NCI-H1417 treated with DMSO at 0.1 percent for 48 hours (cell line): Measurements from ENCODE around the gene C1orf167.

Experiments
- DNase-seq: peaks from one replicate; lab custom pipeline; 2025; lab: John Stamatoyannopoulos, UW

Gene C1orf167, protein sequence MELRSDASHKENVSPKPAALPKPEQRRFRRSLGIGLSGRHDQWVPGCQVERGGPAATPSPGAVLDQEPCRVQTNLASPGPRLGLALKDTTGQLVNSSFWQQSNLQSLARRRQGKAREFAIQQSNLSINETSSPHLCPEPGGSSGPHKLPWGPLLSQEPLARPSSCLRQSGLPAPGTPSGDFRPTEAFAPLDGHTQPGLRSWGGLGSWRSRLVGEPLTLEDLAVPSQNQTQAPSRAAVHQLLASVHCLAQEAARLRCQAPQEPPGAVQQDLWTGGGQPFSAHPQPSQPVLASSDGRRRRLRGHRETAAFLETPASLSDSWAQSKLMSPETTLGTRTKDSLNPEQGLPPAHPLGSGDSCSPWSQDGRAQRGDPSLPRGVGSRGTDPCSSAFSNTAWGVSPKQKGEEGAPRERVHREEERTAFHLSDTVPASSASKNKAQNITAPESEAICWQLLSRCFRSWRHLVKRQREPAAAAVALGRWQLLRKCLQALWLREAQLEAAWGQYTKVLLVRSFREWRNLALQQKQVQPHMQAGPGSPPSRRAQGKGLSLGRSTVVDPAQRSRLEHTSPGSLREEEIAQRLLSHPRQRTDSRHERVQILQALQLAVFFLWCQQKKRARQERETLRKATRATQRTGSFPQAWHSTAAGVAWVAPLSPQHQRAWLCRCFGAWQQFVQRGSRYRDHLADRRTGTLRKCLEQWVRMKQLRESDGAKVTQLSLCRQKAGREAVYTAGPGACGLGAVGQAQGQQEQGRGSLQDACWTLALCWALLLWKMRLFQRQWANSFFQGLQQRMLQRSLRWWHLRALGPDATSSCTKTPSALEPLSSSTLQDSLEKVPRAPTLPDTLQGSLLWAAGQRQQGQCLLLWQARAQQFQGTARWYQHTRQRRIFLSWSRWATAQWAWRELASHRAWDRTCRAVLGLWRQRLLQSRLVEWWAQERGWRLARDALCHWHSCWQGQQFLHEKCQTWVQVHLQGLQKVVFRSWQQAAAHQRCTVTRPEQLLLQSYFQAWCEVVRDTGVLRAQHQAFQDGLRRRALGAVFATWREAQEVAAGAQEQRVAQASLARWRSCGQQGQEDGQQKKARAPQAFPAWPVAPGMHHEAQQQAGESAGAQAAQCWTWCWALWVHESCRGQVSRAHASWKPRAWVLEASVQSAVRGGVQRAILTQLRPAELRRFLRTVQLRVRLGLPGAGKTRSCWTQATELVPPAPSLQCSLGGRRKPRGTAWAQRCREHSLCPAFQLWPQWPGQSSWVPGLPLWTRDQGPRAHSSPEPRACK (N-terminal part only)

GRCh38 chr1:11761988-11762406 lies at the start of gene C1orf167:
Gene C1orf167, plus strand, starts transcription at chr1:11762193. Its CDS starts 2,208 bp downstream, at chr1:11764401.
- no peak for DNase-seq

DNA sequence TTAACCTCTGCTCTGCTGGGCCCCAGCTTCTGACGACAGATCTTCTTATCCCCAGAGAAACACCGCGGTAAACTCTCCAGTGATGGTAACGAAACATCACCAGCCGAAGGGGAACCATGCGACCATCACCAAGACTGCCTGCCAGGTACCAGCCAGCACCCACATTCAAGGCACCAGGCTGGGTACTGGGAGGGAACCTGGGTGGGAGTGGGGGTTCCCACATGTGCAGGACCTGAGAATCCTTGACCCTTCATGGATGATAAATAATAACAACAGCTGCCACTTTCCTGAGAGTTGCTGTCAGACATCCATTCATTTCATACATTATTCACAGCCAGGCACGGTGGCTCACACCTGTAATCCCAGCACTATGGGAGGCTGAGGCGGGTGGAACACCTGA lies 49.7 kb upstream of the C1orf167 start:
- no peak for DNase-seq

- no peak for DNase-seq
Measured at GRCh38 chr1:11713095-11713494, 48.9 kb upstream of the C1orf167 start.

- no peak for DNase-seq
Measured at GRCh38 chr1:11714831-11715575, 47.0 kb upstream of the C1orf167 start.

- no peak for DNase-seq
Measured at GRCh38 chr1:11719313-11720032, 42.5 kb upstream of the C1orf167 start.

DNA sequence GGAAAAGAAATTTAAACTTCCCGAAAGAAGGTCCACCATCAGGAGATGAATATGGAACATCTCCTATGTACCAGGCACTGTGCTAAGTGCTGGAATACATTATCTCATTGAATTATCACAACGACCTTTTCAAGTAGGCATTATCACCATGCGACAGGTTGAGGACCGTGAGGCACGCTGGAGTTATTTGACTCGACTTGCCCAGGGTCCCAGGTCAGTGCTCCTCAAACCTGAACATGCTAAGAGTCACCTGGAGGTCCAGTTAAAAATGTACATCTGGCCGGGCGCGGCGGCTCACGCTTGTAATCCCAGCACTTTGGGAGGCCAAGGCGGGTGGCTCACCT lies 42.0 kb upstream of the C1orf167 start:
- DNase-seq: no peak

DNA sequence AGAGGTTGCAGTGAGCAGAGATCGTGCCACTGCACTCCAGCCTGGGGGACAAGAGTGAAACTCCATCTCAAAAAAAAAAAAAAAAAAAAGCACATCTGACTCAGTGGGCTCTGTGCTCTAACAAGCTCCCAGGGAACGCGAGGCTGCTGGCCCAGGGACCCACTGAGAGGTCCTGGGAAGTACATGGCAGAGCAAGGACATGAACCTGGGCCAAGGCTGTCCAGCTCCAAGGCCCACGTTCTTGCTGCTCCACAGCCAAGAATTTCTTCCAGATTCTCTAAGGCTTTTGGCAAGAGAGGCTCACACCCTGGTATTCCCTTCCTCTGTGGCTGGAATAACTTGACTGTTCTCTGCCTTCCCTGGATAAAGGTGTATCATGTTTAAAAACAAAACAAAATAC lies 41.5 kb upstream of the C1orf167 start:
- no peak for DNase-seq

- no peak for DNase-seq
Measured at GRCh38 chr1:11721311-11721710, 40.7 kb upstream of the C1orf167 start.

DNA sequence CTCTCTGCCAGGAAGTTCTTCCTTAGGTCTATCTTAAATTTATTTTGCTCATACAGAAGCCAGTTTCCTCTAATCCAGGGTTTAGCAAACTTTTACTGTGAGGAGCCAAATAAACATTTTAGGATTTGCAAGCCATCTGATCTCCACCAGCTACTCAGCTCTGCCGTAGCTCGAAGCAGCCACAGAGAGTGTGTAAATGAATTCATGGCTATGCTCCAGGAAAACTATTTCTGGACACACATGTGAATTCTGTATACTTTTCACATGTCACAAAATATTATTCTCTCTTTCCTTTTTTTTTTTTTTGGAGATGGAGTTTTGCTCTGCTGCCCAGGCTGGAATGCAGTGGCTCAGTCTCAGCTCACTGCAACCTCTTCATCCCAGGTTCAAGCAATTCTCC lies 39.5 kb upstream of the C1orf167 start:
- no peak for DNase-seq

DNA sequence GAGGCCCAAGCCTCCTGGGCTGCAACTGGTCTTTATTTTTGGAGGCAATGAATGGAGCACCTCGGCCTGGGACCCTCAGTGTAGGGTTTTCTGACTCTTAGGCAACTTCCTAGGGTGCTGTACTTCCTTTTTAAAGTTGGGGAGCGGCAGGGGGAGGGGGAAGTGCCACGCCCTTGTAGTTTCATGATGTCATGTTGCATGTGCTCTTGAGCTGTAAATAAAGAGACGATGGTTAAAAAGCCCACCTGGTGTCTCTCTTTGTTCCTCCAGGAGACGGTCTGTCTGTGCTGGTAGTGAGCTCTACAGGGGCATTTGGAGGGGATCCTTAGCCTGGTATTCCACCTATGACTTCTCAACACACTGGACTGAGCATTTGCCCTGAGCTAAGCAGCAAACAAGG lies 36.4 kb upstream of the C1orf167 start:
- DNase-seq: no peak

DNA sequence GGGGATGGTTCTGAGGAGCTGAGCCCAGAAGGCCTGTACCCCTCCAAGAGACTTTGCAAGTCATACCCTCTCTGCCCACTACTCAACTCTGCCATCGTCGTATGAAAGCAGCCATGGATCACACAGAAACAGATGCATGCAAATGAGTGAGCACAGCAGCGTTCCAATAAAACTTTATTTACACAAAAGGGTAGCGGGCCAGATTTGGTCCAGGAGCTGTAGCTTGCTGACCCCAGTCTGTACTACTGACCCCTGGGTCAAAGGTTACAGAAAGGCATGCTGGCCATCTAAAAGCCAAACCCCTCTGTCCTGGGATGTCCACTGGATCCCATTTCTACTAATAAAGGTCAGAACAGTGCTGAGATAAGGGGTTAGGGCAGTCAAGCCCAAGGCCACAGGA lies 34.9 kb upstream of the C1orf167 start:
- no peak for DNase-seq

DNA sequence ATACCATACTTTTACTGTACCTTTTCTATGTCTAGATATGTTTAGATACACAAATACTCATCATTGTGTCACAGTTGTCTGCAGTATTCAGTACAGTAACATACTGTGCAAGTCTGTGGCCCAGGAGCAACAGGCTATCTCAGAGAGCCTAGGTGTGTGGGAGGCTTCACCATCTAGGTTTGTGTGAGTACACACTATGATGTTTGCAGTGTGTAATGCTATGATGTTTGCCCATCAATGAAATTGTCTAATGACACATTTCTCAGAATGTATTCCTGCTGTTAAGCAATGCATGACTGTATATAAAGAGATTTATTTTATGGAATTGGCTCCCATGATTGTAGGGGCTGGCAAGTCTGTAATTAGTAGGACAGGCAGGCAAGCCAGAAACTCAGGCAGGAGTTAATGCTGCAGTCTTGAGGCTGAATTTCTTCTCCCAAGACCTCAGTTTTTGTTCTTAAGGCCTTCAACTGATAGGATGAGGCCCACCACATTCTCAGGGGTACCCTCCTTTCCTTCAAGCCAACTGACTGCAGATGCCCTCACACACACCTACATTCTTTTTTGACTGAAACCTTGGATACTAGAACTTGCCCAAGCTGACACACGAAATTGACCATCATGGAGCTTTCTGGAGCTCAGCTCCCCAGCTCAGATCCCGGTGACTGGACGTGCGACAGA lies 33.7 kb upstream of the C1orf167 start:
- DNase-seq: no peak

DNA sequence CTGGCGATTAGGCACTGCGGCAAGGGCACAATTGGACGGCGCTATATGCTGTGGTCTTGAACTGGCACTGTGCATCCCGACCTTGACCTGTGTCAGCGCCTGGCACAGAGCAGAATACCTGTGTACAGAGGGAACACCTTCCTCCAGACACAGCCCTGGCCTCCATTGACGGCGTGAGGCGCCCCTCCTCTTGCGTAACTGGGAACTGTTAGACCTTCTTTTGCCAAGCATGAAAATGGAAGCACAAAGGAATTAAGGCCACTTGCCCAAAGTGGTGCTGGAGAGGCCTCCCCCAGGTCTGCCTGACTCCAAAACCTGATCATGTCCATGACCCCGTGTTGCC lies 32.9 kb upstream of the C1orf167 start:
- DNase-seq: no peak

DNA sequence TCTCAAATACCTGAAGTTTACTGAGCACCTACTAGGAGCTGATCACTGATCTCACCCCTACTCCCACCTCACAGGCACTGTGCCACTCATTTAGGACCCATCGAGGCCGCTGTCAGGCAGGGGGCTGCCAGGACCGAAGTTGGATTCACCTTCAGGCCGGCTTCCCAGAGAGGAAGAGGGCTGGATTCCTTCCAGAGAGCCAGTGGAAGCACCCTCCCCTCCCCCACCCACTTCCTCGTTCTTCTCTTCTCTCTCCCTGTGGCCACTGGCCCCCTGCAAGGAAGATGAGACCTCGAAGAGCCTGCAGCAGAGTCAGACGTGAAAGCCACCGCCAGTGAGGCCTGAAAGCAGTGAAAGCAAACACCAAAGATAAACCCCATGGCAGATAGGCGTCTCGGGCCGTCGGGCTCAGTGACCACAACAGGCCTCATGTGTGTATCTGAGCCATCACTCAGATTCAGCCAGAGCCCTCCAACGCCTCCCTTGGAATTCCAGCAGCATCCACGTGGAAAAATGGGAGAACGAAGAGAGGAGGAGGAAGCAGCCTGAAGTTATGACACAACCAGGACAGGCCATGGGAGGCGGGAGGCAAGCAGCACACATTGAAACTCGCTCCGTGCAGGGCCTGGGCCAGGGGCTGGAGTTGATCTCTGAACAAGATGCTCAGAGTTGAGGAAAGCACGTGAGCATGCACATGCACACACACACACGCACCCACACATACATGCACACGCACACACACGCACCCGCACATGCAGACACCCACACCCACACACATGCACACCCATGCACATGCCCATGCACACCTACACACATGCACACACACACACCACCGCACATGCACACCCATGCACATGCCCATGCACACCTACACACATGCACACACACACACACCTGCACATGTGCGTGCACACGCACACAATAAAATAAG lies 32.2 kb upstream of the C1orf167 start:
- DNase-seq: no peak

DNA sequence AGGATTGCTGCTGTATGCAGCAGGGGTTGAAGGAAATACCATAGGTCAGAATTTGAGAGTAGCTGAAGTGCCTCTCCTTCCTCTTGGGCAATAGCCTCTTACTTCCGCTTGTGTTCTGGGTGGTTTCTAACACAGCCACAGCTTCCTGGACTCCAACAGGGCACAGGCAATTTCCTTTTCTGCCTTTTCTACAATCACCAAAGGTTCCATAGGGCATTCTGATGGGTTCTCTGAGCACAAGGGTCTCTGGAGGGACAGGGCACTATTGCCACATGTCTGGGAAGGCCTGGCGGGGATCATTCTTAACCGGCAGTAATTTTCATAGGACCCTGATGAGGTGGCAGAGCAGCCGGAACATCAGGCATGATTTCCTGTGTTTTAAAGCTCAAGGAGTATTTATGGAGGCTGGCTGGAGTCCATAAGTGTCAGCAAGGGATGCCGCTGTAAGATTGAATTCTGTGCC lies 31.5 kb upstream of the C1orf167 start:
- no peak for DNase-seq

DNA sequence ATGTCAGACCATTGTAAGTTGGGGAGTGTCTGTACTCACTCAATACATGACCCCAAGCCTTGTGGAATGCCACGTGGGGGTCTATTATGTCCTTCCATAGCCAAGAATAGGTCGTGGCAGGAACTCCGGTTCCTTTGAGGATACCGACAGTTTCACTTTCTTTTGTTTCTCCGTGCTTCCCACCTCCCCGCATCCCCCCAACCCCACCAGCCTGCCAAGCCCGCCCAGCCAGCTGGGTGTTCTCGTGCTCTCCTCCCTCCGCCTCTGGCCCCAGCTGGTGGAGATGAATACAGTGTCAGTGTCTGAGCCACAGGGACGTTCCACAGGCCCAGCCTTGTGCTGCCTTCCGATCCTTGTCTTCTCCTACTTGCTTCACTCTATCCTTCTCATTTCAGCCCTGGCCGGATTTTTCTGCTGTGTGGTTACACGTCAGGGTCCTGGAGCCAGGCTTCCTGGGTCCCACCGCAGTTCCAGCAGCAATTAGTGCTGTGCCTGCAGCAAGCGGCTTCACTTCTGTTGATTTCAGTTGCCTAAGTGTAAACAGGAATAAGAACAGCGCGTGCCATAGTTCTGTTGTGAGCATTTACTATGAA lies 30.2 kb upstream of the C1orf167 start:
- DNase-seq: no peak

GRCh38 chr1:11733306-11733705 lies 28.7 kb upstream of the C1orf167 start:
- no peak for DNase-seq

DNA sequence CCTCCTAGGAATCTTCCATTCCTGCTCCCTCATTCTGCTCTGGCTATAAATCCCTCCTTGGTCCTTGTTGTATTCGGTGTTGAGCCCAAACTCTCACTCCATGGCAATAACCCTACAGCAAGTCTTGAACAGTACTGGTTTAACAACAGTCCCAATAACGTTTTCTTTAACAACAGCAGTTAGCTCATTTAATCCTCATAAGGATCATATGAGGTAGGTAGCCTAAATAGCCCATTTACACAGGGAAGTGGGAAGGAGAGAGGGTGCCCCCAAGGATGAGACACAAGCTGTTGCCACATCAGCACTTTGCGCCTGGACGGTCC lies 26.5 kb upstream of the C1orf167 start:
- DNase-seq: no peak
